GM20000 (cell line): ENCODE measurements around the gene LRRC8A.

Experiments used
- DNase-seq: peaks from one replicate; pipeline ENCODE4 v3.0.0; 2012; ENCODE audit warnings: low spot score
- CTCF ChIP-seq: IDR thresholded peaks from 2 replicates; pipeline ENCODE4 v1.5.1; 2012; ENCODE audit warnings: mild to moderate bottlenecking, control low read depth; ENCODE audit errors: extremely low read depth, missing control alignments

LRRC8A gene

DNA sequence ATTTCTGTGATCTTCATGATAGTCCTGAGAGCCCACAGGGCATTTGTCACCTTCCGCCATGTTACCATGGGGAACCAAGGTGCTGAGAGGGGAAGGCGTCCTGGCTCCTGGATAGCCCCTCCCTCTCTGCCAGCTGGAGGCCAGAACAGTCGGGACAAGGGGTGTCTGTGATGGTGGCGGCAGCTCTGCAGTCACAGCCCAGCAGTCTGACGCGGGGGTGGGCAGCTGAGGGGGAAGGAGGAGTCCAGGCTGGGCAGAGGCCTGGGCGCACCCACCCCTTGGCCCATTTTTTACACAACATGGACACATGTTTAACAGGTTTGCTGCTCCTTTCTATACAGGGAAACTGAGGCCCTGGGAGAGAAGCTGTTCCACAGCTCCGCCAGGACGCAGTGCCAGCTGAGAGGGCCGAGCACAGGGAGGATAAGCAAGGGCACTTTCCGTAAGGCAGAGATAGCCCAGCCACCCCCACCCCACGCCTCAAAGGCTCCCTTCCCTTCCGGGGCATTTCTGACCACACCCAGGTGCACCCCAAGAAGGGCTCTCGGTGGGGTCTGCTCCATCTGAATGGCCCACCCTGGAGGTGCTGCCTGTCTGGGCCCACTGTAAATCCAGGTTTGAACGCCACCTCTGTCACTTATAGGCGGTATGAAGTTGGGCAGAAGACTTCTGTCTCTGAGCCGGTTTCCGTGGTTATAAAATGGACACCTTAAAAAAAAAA, 17.1 kb downstream of the LRRC8A start:
- no peak for TF ChIP-seq CTCF
- DNase-seq: no peak

DNA sequence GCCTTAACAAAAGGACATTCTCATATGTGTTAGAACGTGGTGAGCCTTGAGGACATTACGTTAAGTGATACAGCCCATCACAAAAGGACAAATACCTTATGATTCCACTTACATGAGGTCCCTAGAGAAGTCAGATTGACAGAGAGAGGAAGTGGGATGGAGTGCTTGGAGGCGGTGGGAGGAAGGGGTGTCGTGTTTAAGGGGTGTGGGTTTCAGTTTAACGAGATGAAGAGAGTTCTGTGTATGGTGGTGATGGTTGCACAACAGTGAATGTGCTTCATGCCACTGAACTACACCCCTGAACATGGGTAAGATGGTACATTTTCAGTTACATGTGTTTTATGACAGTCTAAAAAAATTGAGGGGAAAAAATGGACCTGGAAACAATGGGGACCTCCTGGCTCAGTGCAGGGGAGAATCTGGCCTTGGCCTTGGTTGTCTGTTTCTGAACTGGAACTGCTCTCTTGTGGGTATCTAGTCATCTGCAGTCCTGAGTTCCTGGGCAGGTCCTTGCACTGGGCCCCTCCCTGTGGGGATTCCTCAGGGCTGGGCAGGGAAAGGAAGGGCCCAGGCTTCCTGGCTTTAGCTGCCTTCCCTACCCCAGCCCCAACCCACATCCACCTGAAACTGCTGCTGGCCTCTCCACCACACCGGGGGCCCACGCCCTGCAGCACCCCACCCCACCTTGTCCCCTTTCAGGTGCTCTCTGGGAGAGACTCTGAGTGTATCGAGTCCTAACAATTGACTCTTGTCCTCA, 17.8 kb downstream of the LRRC8A start:
- no peak for DNase-seq

DNA sequence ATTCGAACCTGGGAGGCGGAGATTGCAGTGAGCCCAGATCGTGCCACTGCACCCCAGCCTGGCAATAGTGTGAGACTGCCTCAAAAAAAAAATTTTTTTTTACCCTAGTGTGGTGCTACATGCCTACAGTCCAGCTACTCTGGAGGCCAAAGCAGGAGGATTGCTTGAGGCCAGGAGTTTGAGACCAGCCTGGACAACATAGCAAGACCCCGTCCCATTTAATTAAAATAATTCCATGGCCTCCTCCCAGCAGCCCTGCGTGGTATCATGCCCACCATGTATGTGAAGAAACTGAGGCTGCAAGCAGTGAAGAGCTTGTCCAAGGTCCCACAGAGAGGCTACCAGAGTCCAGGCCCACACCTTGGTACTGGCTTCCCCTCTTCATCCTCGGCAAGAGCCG, 19.4 kb downstream of the LRRC8A start:
- TF ChIP-seq CTCF: no peak
- DNase-seq: no peak

More for the DNA sequence above, 17.8 kb downstream of the LRRC8A start:
- no peak for TF ChIP-seq CTCF

GRCh38 chr9:128901822-128902221, 19.9 kb downstream of the LRRC8A start:
- TF ChIP-seq CTCF: no peak
- no peak for DNase-seq

DNA sequence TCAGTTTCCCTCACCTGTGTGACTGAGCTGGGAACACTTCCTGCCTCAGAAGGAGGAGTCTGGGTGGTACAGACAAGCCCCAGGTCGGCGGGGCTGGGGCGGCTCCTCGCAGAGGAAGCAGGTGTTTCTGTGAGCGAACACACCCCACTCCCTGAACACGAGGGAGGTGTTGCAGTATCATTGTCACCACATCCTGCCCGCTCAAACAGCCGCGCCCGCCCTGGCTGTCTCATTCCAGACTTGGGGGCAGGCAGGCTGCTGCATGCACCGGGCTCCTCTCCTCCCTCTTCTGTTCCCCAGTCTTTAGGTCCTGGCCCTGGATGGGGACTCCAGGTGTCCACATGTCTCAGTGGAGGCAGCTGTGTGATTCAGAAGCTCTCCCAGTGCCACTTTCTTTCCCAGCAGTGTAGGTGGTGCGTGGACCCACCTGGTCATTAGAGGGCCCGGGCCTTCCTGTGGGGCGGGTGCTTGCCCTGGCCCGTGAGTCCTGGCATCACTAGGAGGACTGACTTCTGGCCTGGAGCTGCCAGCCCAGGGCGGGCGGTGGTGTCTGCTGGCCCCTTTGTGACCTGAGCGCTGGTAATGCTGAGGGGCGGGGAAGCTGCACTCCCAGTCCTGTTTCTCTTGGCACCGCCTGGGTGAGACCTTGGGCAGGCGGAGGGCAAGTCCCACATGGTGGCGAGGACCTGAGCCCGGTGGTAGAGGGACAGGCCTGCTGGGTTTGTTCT, 20.6 kb downstream of the LRRC8A start:
- TF ChIP-seq CTCF: no peak
- peak; percentile 85 for DNase-seq

- DNase-seq: no peak
- no peak for TF ChIP-seq CTCF
Measured at GRCh38 chr9:128903079-128903461, 21.1 kb downstream of the LRRC8A start.
